ENCODE results near the gene SNRPA.

DNA sequence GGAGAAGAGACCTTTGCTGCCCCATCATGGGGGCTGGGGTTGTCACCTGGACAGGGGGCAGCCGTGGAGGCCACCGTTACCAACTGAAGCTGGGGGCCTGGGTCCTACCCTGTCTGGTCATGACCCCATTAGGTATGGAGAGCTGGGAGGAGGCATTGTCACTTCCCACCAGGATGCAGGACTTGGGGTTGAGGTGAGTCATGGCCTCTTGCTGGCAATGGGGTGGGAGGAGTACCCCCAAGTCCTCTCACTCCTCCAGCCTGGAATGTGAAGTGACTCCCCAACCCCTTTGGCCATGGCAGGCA is 57.0 kb downstream of the SNRPA start:
- no peak for TF ChIP-seq CTCF (conservative IDR thresholded peaks at IDR 0.05; ENCODE audit: low read length)
- TF ChIP-seq EZH2phosphoT487 (IDR thresholded peaks at IDR 0.05; ENCODE audit: borderline replicate concordance, low read depth, low read length): no peak

All from OCI-LY7 (cell line).